Mesenchymal stem cell (in vitro differentiated cells and primary cell): Measurements from ENCODE around the gene CCR6.

Experiments
- DNase-seq: peaks from one replicate; pipeline ENCODE4 v3.0.0-alpha.2; 2013
- H2AFZ ChIP-seq: one replicate; pipeline ENCODE4 v1.6.1; 2013; ENCODE audit warnings: low read depth, mild to moderate bottlenecking, control low read depth, inconsistent platforms, low read length, moderate library complexity
- H2AK5ac ChIP-seq: 2 replicates; pipeline ENCODE4 v1.6.1; 2013; ENCODE audit warnings: low read length, moderate library complexity, mild to moderate bottlenecking, inconsistent platforms; ENCODE audit not compliant: severe bottlenecking
- H2BK120ac ChIP-seq: one replicate; pipeline ENCODE4 v1.6.1; 2013; ENCODE audit warnings: low read depth, mild to moderate bottlenecking, inconsistent platforms, low read length, moderate library complexity
- H2BK12ac ChIP-seq, 2 experiments: one replicate each; pipeline ENCODE4 v1.6.1; 2013; ENCODE audit warnings: inconsistent platforms in 2 of 2, low read length in 2 of 2, mild to moderate bottlenecking in 2 of 2, moderate library complexity in 2 of 2, control low read depth in 1 of 2
- H2BK15ac ChIP-seq: one replicate; pipeline ENCODE4 v1.6.1; 2013; ENCODE audit warnings: mild to moderate bottlenecking, low read depth, inconsistent platforms; ENCODE audit not compliant: poor library complexity, severe bottlenecking
- H2BK5ac ChIP-seq: 2 replicates; pipeline ENCODE4 v1.6.1; 2013; ENCODE audit warnings: low read depth, mild to moderate bottlenecking, low read length, control low read depth, inconsistent platforms; ENCODE audit not compliant: poor library complexity, severe bottlenecking
- H3K14ac ChIP-seq, 2 experiments: one replicate each; pipeline ENCODE4 v1.6.1; 2013; ENCODE audit warnings: inconsistent platforms in 2 of 2, low read length in 2 of 2, control low read depth in 1 of 2, mild to moderate bottlenecking in 1 of 2, moderate library complexity in 1 of 2
- H3K18ac ChIP-seq, 2 experiments: one replicate each; pipeline ENCODE4 v1.6.1; 2013; ENCODE audit warnings: inconsistent platforms in 2 of 2, low read length in 2 of 2, control low read depth in 1 of 2, low read depth in 1 of 2, mild to moderate bottlenecking in 1 of 2
- H3K23ac ChIP-seq, 2 experiments: one replicate each; pipeline ENCODE4 v1.6.1; 2013; ENCODE audit warnings: inconsistent platforms in 2 of 2, low read length in 2 of 2, mild to moderate bottlenecking in 2 of 2, moderate library complexity in 2 of 2, control low read depth in 1 of 2
- H3K27ac ChIP-seq: 2 replicates; pipeline ENCODE4 v1.5.1; 2013; ENCODE audit warnings: mild to moderate bottlenecking, moderate library complexity, low read length, control low read depth, inconsistent platforms; ENCODE audit not compliant: poor library complexity, severe bottlenecking
- H3K27me3 ChIP-seq, 2 experiments: 2 replicates each; pipeline versions ENCODE4 v1.6.1 to v1.7.0; 2013; ENCODE audit warnings: low read length in 2 of 2, mild to moderate bottlenecking in 2 of 2, moderate library complexity in 2 of 2, control low read depth in 1 of 2, inconsistent platforms in 1 of 2; ENCODE audit not compliant: control insufficient read depth in 1 of 2, insufficient read depth in 1 of 2
- H3K36me3 ChIP-seq, 2 experiments: 2 replicates each; pipeline versions ENCODE4 v1.6.1 to v1.7.0; 2013; ENCODE audit warnings: low read length in 2 of 2, control low read depth in 1 of 2, inconsistent platforms in 1 of 2, low read depth in 1 of 2, mild to moderate bottlenecking in 1 of 2; ENCODE audit not compliant: insufficient read depth in 2 of 2, control insufficient read depth in 1 of 2
- H3K4ac ChIP-seq, 2 experiments: one replicate each; pipeline ENCODE4 v1.6.1; 2013; ENCODE audit warnings: inconsistent platforms in 2 of 2, low read length in 2 of 2, mild to moderate bottlenecking in 2 of 2, moderate library complexity in 2 of 2, control low read depth in 1 of 2, low read depth in 1 of 2
- H3K4me1 ChIP-seq: 2 replicates; pipeline ENCODE4 v1.6.1; 2013; ENCODE audit warnings: low read depth, low read length, control low read depth; ENCODE audit not compliant: control insufficient read depth, insufficient read depth
- H3K4me2 ChIP-seq: 2 replicates; pipeline ENCODE4 v1.6.1; 2013; ENCODE audit warnings: low read length, mild to moderate bottlenecking, inconsistent platforms; ENCODE audit not compliant: poor library complexity, severe bottlenecking
- H3K4me3 ChIP-seq, 2 experiments: 2 replicates each; pipeline versions ENCODE4 v1.5.1 to v1.7.0; 2013; ENCODE audit warnings: low read length in 2 of 2, mild to moderate bottlenecking in 2 of 2, control low read depth in 1 of 2, low read depth in 1 of 2; ENCODE audit not compliant: insufficient read depth in 1 of 2
- H3K79me1 ChIP-seq: replicated peaks from 2 replicates; pipeline ENCODE4 v1.6.1; 2013; ENCODE audit warnings: mild to moderate bottlenecking, control low read depth, low read length, inconsistent platforms; ENCODE audit not compliant: poor library complexity, severe bottlenecking
- H3K9ac ChIP-seq: 2 replicates; pipeline ENCODE4 v1.7.0; 2013; ENCODE audit warnings: mild to moderate bottlenecking, low read length, moderate library complexity
- H3K9me3 ChIP-seq: 2 replicates; pipeline ENCODE4 v1.7.0; 2013; ENCODE audit warnings: mild to moderate bottlenecking, low read length; ENCODE audit not compliant: control insufficient read depth
- H4K8ac ChIP-seq: one replicate; pipeline ENCODE4 v1.6.1; 2013; ENCODE audit warnings: inconsistent platforms, mild to moderate bottlenecking, low read length, moderate library complexity
- H4K91ac ChIP-seq: one replicate; pipeline ENCODE4 v1.6.1; 2013; ENCODE audit warnings: mild to moderate bottlenecking, low read length, inconsistent platforms
- WGBS: methylation state at CpG from one replicate; pipeline ENCODE4 v1.1.7; 2013; ENCODE audit warnings: mixed read lengths; 5-methylcytosine and 5-hydroxymethylcytosine counted together

The CCR6 gene

GRCh38 chr6:167095888-167096287, 27.0 kb upstream of the CCR6 start:
- no peak overlapping the region for H2AK5ac ChIP-seq
- H2AFZ ChIP-seq = no peak overlapping the region
- H2BK15ac ChIP-seq = no peak overlapping the region
- no peak for DNase-seq
- no peak overlapping the region for H3K9ac ChIP-seq
- no peak overlapping the region for H3K23ac ChIP-seq
- H3K4me1 ChIP-seq = no peaks in the 10 kb centered on the region
- no peak overlapping the region for H3K14ac ChIP-seq
- no peak overlapping the region for H2BK120ac ChIP-seq
- no peak overlapping the region for H3K4me3 ChIP-seq
- H2BK12ac ChIP-seq = no peak overlapping the region
- no peak overlapping the region for H3K4ac ChIP-seq
- no peak overlapping the region for H2BK5ac ChIP-seq
- H3K9me3 ChIP-seq = peaks cover 3% of the 10 kb centered on the region
- no peaks in the 10 kb centered on the region for H3K27me3 ChIP-seq
- no peak overlapping the region for H3K4me2 ChIP-seq
- no peaks in the 10 kb centered on the region for H3K79me1 ChIP-seq
- H3K36me3 ChIP-seq = no peaks in the 10 kb centered on the region
- H3K18ac ChIP-seq = no peak overlapping the region
- H4K8ac ChIP-seq = no peak overlapping the region
- no peak overlapping the region for H4K91ac ChIP-seq
- no peak overlapping the region for H3K27ac ChIP-seq
- WGBS = 82% methylated on average over 2 of the region's 2 CpGs

GRCh38 chr6:167096991-167097390, 25.9 kb upstream of the CCR6 start:
- Histone ChIP-seq H3K4ac (no peak overlapping the region), H3K14ac (no peak overlapping the region), H3K36me3 (no peaks in the 10 kb centered on the region), H3K4me1 (no peaks in the 10 kb centered on the region), H3K79me1 (no peaks in the 10 kb centered on the region), H2BK12ac (no peak overlapping the region), H2BK15ac (no peak overlapping the region), H3K4me2 (no peak overlapping the region), H3K9ac (no peak overlapping the region), H3K4me3 (no peak overlapping the region), H2AK5ac (no peak overlapping the region), H3K27me3 (no peaks in the 10 kb centered on the region), H2BK5ac (no peak overlapping the region), H4K91ac (no peak overlapping the region), H3K9me3 (no peaks in the 10 kb centered on the region), H3K23ac (no peak overlapping the region), H3K27ac (no peak overlapping the region), H2AFZ (no peak overlapping the region), H4K8ac (no peak overlapping the region), H3K18ac (no peak overlapping the region), H2BK120ac (no peak overlapping the region)
- 84% methylated on average over 7 of the region's 7 CpGs for whole genome bisulfite sequencing
- no peak for DNase-seq

- Histone ChIP-seq H3K79me1 (no peaks in the 10 kb centered on the region), H2AK5ac (no peak overlapping the region), H3K9me3 (no peaks in the 10 kb centered on the region), H2AFZ (no peak overlapping the region), H3K9ac (no peak overlapping the region), H3K27ac (no peak overlapping the region), H2BK12ac (no peak overlapping the region), H2BK15ac (no peak overlapping the region), H4K91ac (no peak overlapping the region), H3K23ac (no peak overlapping the region), H3K4me1 (no peaks in the 10 kb centered on the region), H3K27me3 (no peaks in the 10 kb centered on the region), H3K14ac (no peak overlapping the region), H2BK120ac (no peak overlapping the region), H3K4me3 (no peak overlapping the region), H3K36me3 (no peaks in the 10 kb centered on the region), H3K4ac (no peak overlapping the region), H3K4me2 (no peak overlapping the region), H3K18ac (no peak overlapping the region), H2BK5ac (no peak overlapping the region), H4K8ac (no peak overlapping the region)
- WGBS = 88% methylated on average over 23 of the region's 23 CpGs
- DNase-seq = no peak
Measured at GRCh38 chr6:167097770-167098169, 25.1 kb upstream of the CCR6 start.

GRCh38 chr6:167098825-167099225, 24.1 kb upstream of the CCR6 start:
- 97% methylated on average over 3 of the region's 4 CpGs for WGBS
- Histone ChIP-seq H2BK15ac (no peak overlapping the region), H3K23ac (no peak overlapping the region), H2BK12ac (no peak overlapping the region), H3K79me1 (no peaks in the 10 kb centered on the region), H3K27ac (no peak overlapping the region), H3K9me3 (no peaks in the 10 kb centered on the region), H2AFZ (no peak overlapping the region), H3K27me3 (no peaks in the 10 kb centered on the region), H2BK5ac (no peak overlapping the region), H3K9ac (no peak overlapping the region), H3K4me3 (no peak overlapping the region), H3K14ac (no peak overlapping the region), H3K18ac (no peak overlapping the region), H3K4me2 (no peak overlapping the region), H2BK120ac (no peak overlapping the region), H3K4ac (no peak overlapping the region), H4K8ac (no peak overlapping the region), H3K36me3 (no peaks in the 10 kb centered on the region), H2AK5ac (no peak overlapping the region), H3K4me1 (no peaks in the 10 kb centered on the region), H4K91ac (no peak overlapping the region)
- no peak for DNase-seq
